ENCODE data around the gene SNX5. TPM values are rescaled to one million over a fixed set of nuclear protein-coding genes. Genes with fewer than 3 reads are reported as not detected.

Gene SNX5
- polyA plus RNA-seq, 1 donor (not counting 4 experiments of a cell fraction or from before 2014, with no cell fraction given): 187 TPM

GRCh38 chr20:17901971-17902370, 66.6 kb downstream of the SNX5 start:
- Histone ChIP-seq H4K20me1 (ENCODE audit: control insufficient read depth, extremely low read depth, insufficient read depth, low read length) (no peaks in the 10 kb centered on the region), H3K27me3 (ENCODE audit: control insufficient read depth, extremely low read depth, insufficient read depth, low read length) (no peaks in the 10 kb centered on the region), H3K4me2 (ENCODE audit: control insufficient read depth, extremely low read depth, insufficient read depth, low read depth, low read length) (no peak overlapping the region), H3K9ac (ENCODE audit: control insufficient read depth, extremely low read depth, insufficient read depth, low read length) (no peak overlapping the region), H3K36me3 (ENCODE audit: control insufficient read depth in 2 of 2, extremely low read depth in 1 of 2, insufficient read depth in 2 of 2, low read length in 2 of 2) (no peaks in the 10 kb centered on the region), H3K4me3 (ENCODE audit: control insufficient read depth in 2 of 3, extremely low read depth in 1 of 3, insufficient read depth in 2 of 3, low read depth in 1 of 3, low read length in 3 of 3) (no peak overlapping the region), H3K9me1 (ENCODE audit: control insufficient read depth, extremely low read depth, insufficient read depth, low read length) (no peaks in the 10 kb centered on the region), H3K27ac (ENCODE audit: control insufficient read depth, insufficient read depth, low read length) (no peak overlapping the region), H3K9me3 (ENCODE audit: control insufficient read depth, low read depth, low read length) (no peaks in the 10 kb centered on the region), H3K79me2 (ENCODE audit: control insufficient read depth, insufficient read depth, low read length) (no peaks in the 10 kb centered on the region), H2AFZ (ENCODE audit: control insufficient read depth, low read length) (no peak overlapping the region), H3K4me1 (ENCODE audit: control insufficient read depth, extremely low read depth, insufficient read depth, low read length) (no peaks in the 10 kb centered on the region)
- dilution Hi-C loops (cut with MboI; ENCODE audit: extremely low pct_ligation_motif_present, low sequenced_read_pairs): no loop called here
- no peak for FAIRE-seq
- TF ChIP-seq EZH2 (IDR thresholded peaks at IDR 0.05; ENCODE audit: low read length) (no peak), CTCF (optimal IDR thresholded peaks at IDR 0.05 in 1 of 3, IDR thresholded peaks at IDR 0.05 in 1 of 3, conservative IDR thresholded peaks at IDR 0.05 in 1 of 3; ENCODE audit: extremely low read depth in 1 of 3, insufficient read depth in 2 of 3, low read length in 3 of 3) (no peak)
- DNase-seq (ENCODE audit: low read depth, low spot score): no peak

- TF ChIP-seq EZH2 (IDR thresholded peaks at IDR 0.05; ENCODE audit: low read length): no peak
- peak; percentile 81 to 97 (median 96) for TF ChIP-seq CTCF (optimal IDR thresholded peaks at IDR 0.05 in 1 of 3, IDR thresholded peaks at IDR 0.05 in 1 of 3, conservative IDR thresholded peaks at IDR 0.05 in 1 of 3; ENCODE audit: extremely low read depth in 1 of 3, insufficient read depth in 2 of 3, low read length in 3 of 3)
- no peak overlapping the region for H3K4me2 ChIP-seq (ENCODE audit: control insufficient read depth, extremely low read depth, insufficient read depth, low read depth, low read length)
- no peaks in the 10 kb centered on the region for H3K9me3 ChIP-seq (ENCODE audit: control insufficient read depth, low read depth, low read length)
- no peaks in the 10 kb centered on the region for H3K36me3 ChIP-seq (ENCODE audit: control insufficient read depth in 2 of 2, extremely low read depth in 1 of 2, insufficient read depth in 2 of 2, low read length in 2 of 2)
- H3K79me2 ChIP-seq (ENCODE audit: control insufficient read depth, insufficient read depth, low read length): no peaks in the 10 kb centered on the region
- dilution Hi-C loops (cut with MboI; ENCODE audit: extremely low pct_ligation_motif_present, low sequenced_read_pairs): no loop called here
- H3K4me1 ChIP-seq (ENCODE audit: control insufficient read depth, extremely low read depth, insufficient read depth, low read length): peaks cover 12% of the 10 kb centered on the region
- DNase-seq (ENCODE audit: low read depth, low spot score) (no peak), FAIRE-seq (peak; percentile 76)
- H3K4me3 ChIP-seq (ENCODE audit: control insufficient read depth in 2 of 3, extremely low read depth in 1 of 3, insufficient read depth in 2 of 3, low read depth in 1 of 3, low read length in 3 of 3): no peak overlapping the region
- no peak overlapping the region for H2AFZ ChIP-seq (ENCODE audit: control insufficient read depth, low read length)
- no peaks in the 10 kb centered on the region for H3K27me3 ChIP-seq (ENCODE audit: control insufficient read depth, extremely low read depth, insufficient read depth, low read length)
- no peak overlapping the region for H3K27ac ChIP-seq (ENCODE audit: control insufficient read depth, insufficient read depth, low read length)
- no peaks in the 10 kb centered on the region for H4K20me1 ChIP-seq (ENCODE audit: control insufficient read depth, extremely low read depth, insufficient read depth, low read length)
- H3K9me1 ChIP-seq (ENCODE audit: control insufficient read depth, extremely low read depth, insufficient read depth, low read length): no peaks in the 10 kb centered on the region
- no peak overlapping the region for H3K9ac ChIP-seq (ENCODE audit: control insufficient read depth, extremely low read depth, insufficient read depth, low read length)
Observed at GRCh38 chr20:17898548-17898994, 70.0 kb downstream of the SNX5 start.

Data from keratinocyte (primary cell).